ENCODE data around the gene ETS1.

Gene ETS1

GRCh38 chr11:128515826-128516778 lies 71.3 kb downstream of the ETS1 start:
- DNase-seq = no peak

- DNase-seq = no peak
These were observed 72.3 kb downstream of the ETS1 start for GRCh38 chr11:128515086-128515485.

DNA sequence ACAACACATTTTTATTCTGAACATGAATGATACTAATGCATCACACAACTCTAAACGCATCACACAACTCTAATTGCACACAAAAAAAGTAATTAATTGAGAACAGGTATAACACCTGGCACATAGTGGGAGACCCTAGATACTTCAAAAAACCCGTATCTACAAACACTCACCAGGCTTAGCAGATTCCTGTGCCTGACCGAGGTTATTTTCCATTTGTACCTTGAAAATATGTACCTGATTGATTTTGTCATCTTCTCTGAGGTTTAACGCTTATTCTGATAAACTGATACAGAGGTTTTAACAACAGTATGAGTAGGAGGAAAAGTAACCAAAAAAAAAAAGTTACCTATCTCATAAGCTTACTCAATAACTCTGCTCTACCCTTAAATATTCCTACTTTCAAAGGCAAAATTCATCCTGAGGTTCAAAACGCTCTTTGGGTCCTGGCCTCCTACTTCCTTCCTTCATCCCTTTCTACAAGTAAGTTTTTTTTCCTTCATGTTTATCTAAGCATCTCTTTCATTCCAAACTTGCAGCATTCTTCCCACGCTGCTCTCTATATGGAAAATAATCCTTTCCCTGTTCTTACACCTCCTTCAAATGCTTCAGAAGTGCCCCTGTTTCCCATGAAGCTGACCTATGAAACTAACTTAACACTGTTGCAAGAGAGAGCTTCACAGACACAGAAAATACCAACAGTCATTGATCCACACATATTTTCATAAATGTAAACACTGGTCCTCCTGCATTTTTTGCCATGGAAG lies 73.3 kb downstream of the ETS1 start:
- DNase-seq = no peak

DNA sequence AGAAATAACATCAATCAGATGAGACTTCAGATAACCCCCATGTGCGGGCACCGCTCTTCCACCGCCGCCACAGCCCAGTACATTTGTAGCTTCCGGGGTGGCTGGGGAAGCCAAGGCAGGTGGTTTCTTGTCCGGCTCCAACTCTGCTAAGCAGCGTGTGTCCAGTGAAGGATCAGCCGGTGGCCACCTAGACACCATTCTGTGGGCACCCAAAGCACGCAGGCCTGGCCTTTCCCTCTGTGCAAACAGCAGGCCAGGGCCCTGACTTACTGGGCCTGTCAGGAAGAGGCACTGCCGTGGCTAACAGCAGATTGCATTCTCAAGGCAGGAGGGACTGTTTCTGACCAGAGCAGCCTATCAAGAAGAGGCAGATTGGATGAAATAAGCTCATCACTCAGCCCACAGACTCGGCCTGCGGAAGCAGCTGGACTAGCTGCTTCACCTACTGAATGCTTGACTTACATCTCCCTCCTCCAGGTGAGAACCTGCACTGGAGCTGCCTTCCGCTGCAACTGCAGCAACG lies 74.8 kb downstream of the ETS1 start:
- no peak for DNase-seq

DNA sequence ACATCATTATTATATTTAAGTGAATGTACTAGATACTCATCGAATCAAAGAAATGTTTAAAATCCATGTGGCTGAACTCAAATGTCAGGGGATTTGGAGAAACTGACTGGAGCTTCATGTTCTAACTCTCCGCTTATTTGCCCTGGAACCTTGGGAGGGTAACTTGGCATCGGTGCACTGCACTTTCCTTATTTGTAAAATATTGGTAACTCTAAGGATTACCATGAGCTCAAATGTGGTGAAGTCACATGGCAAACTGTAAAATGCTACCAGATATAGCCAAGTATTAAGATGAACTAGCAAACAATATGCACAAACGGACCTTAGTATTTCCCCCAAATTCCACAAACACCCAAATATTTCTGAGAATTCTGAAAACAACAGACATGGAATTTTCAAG lies 75.6 kb downstream of the ETS1 start:
- no peak for DNase-seq

- DNase-seq = no peak
These were observed 77.6 kb downstream of the ETS1 start for GRCh38 chr11:128509621-128510389.

- DNase-seq = no peak
These were observed 78.4 kb downstream of the ETS1 start for GRCh38 chr11:128508770-128509510.

GRCh38 chr11:128507936-128508335 lies 79.4 kb downstream of the ETS1 start:
- no peak for DNase-seq

DNA sequence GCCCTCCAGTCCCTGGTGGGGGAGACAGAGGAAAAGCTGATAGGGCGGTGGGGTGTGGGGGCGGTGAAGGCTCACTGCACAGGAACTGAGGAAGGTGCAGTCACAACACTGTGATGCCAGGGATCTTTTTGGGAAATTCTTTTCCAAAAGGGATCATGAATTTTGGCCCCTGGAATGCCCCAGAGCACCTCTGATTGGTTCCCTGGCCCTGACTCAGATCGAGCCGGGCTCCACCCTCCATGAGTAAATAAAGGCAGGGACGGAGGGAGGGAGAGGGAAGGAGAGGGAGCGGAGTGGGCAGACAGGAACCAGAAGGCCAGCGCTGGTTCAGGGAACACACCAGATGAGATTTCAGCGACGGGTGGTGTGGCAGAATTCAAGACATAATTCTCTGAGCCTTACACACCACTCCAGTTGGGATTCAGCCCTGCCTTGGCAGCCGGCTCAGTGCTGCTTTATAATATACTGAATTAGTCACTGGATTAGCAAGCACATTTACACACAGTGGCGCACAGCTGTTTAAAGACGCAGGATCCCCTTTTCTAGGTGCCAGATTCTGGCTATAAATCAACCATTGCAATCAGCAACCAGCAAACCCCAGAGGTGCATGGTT lies 80.3 kb downstream of the ETS1 start:
- DNase-seq = no peak

DNA sequence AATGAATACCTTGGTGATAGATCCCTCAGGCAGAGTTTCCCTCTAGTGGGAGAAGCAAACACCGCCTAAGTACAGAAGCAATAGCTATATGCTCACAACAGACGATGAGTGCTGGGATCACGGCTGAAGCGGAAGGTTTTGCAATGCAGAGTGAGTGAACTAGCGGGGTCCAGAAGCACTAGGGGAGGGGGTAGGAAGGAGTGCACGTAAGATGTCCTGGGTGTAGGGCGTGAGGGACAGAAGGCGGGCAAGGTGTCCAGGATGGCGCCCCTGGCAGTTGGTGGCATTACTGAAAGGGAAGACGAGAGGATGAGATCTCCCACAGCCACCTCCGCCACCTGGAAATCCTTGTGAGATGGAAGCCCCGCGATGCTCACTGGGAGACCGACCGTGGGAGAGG lies 81.0 kb downstream of the ETS1 start:
- no peak for DNase-seq

GRCh38 chr11:128505449-128506065 lies 81.8 kb downstream of the ETS1 start:
- DNase-seq = no peak

GRCh38 chr11:128504486-128504885 lies 82.9 kb downstream of the ETS1 start:
- DNase-seq = no peak

DNA sequence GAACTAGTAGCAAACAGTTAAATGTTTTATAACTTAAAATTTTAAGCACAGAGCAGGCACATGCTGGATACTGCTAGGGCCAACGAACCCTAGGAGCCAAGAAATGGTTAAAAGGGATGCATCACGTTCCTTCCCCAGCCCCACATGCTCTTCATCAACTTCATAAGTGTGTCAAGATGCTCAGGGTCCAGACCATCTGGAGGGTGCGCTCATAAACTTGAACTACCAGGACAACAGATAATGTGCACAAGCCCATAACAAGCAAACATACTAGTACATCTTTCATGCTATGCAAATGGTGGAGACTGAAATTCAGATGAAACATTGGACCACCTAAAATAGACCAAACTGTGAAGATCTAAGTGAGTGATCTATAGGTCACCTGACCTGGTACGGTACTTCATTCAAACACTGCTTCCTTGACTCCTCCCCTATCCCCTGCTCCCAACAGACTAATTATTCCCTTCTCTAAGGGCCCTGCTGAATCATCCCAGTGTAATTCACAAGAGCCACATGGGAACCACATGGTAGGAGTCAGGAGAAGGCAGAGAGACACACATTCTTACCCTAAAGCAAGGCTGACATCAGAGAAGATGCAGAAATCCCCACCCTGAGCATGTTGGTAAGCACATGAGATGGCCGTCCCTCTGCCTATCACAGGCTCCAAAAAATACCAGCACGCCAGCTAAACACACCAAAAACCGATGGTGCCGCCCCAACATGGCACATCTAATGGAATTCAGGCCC lies 83.9 kb downstream of the ETS1 start:
- no peak for DNase-seq

- no peak for DNase-seq
These were observed 84.6 kb downstream of the ETS1 start for GRCh38 chr11:128502726-128503125.

GRCh38 chr11:128501632-128502549 lies 85.5 kb downstream of the ETS1 start:
- no peak for DNase-seq

DNA sequence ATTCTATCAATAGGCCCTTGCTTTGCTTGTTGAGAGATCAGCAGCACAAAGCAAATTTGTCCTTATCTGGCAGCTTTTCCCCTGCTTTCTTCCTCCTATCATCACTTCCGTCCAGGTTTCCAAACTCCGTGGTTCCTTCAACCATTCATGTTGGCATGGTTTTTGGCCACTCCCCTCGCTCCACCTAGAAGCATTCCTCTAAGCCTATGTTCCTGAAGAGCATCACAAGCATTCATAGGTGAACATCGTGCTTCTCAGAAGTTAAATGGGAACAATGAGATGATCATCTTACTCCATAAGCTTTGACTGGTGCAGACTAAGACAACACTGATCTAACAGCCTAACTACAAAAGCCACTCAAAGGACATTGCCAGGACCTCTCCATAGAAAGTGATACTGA lies 86.3 kb downstream of the ETS1 start:
- no peak for DNase-seq

DNA sequence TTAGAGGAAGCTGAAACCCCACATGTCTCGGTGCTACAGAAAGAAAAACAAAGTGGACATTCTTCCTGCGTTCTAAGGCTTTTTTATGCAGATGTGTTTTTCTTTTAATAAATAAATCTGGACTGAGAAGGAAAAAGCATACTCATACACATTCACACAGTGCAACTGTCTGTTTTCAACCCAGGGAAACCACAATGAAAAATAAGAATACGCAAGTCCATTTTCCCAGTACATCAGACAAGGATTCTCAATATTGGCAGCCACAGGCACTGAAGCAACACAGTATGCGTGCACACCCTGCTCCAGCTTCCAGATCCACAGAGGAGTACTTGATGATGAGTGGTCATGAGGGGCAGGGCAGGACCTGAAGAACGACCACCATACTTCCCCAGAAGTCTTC lies 86.9 kb downstream of the ETS1 start:
- no peak for DNase-seq

DNA sequence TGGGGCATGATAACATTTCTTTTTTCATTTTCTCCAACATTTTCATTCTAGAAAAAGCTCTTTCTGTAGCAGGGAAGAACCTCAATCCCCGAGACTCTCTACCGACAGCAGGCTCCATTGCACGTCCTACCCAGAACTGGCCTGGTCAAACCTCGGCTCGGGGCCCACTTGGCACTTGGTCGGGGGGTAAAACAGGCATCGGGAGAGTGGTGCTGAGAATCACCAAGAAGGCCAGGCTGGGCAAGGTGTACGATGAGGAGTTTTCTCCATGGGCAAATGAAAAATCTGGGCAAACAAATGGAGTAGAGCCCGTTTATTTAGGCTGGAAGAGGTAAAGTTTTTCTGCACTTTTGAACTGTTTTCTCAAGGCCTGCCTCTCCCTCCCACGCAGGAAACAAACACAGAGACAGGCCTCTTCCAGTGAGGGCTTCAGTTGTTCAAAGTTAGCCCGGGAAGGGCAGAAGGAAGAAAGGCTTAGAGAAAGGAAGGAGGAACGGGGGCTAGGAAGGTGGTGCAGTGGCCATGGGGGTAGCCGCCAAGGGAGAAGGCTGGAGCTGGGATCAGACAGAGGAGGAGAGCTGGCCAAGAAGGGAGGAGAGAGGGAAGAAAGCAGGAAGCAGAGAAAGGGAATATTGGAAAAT lies 87.6 kb downstream of the ETS1 start:
- DNase-seq = no peak

- DNase-seq = no peak
These were observed 88.6 kb downstream of the ETS1 start for GRCh38 chr11:128498721-128499245.

Measured in NCI-H2171 (cell line).